BE2C (cell line): ENCODE data around the gene TUB. TPM values are rescaled to one million over a fixed set of nuclear protein-coding genes. Genes with fewer than 3 reads are reported as not detected.

Experiments used
- DNase-seq: peaks from one replicate; pipeline ENCODE4 v3.0.0-alpha.2; 2020
- H3K27me3 ChIP-seq: fragments of 250-450 bp; sonication (Bioruptor Pico); 2 replicates; pipeline ENCODE4 v1.5.1; 2020; ENCODE audit warnings: mild to moderate bottlenecking
- H3K36me3 ChIP-seq: fragments of 250-450 bp; sonication (Bioruptor Pico); 2 replicates; pipeline ENCODE4 v1.5.1; 2020; ENCODE audit warnings: mild to moderate bottlenecking
- H3K4me1 ChIP-seq: fragments of 250-450 bp; sonication (Bioruptor Pico); 2 replicates; pipeline ENCODE4 v1.5.1; 2020
- H3K4me3 ChIP-seq: 2 replicates; pipeline ENCODE4 v1.5.1; 2011; ENCODE audit warnings: low read depth, low read length
- H3K9me3 ChIP-seq: fragments of 250-450 bp; sonication (Bioruptor Pico); 2 replicates; pipeline ENCODE4 v1.5.1; 2020
- polyA plus RNA-seq: library from polyadenylated mRNA; unstranded; fragments of >200 nt; gene quantifications from one replicate; pipeline ENCODE4 v1.2.1, GENCODE V29; 2012; ENCODE audit warnings: low read depth, missing spikeins; ENCODE audit not compliant: insufficient read length, insufficient read depth
- TF ChIP-seq, protein P1 (sequence below): IDR thresholded peaks from 2 replicates; pipeline ENCODE4 v1.5.1; 2012; ENCODE audit warnings: mild to moderate bottlenecking, low read depth, low read length

TUB gene, protein sequence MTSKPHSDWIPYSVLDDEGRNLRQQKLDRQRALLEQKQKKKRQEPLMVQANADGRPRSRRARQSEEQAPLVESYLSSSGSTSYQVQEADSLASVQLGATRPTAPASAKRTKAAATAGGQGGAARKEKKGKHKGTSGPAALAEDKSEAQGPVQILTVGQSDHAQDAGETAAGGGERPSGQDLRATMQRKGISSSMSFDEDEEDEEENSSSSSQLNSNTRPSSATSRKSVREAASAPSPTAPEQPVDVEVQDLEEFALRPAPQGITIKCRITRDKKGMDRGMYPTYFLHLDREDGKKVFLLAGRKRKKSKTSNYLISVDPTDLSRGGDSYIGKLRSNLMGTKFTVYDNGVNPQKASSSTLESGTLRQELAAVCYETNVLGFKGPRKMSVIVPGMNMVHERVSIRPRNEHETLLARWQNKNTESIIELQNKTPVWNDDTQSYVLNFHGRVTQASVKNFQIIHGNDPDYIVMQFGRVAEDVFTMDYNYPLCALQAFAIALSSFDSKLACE
- polyA plus RNA-seq: 17.7 TPM

DNA sequence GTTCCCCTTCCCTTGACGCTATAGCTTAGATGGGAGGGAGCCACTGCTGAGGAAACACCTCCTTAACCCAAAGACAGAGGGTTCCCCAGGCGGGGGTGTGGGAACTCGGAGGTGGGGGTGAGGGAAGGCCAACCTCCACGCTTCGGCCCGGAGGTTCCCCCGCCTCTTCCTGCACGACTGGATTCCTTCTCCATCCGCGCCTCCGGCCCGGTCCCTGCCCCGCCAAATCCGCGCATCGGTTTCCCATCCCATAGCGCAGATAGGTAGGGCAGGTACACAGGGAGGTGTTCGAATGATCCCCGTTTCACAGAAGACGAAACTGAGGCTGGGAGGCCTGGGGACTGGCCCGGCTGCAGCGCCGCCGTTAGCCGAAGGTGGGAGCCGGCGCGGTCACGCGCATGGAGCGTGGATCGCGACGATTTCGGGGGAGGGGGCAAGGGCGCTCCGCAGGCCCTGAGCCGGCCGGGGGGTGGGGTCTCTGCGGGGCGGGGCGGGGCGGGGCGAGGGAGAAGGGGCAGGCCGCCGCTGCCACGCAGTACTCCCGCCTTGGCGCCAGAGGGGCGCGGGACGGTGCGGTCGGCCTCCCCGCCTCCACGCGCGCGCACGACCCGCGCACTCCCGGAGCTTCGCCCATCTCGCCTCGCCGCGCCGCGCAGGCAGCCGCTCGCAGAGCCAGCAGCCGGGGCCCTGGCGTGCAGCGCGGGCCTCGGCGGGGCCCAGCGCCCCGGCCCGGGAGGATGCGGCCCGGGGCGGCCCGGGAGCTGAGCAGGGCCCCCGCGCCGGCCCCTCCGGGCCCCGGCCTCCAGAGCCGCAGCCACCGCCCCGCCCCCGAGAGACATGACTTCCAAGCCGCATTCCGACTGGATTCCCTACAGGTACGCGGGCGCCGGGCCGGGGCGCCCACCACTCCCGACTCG lies at the start of gene TUB:
Gene TUB (plus strand): TSS at position 538 of the 917 bp plus-strand sequence. CDS start 300 bp downstream, at position 838.
- Histone ChIP-seq H3K27me3 (no peaks in the 10 kb centered on the region), H3K36me3 (no peaks in the 10 kb centered on the region; the same call in 1 of the 2 replicates), H3K4me3 (peak within 1 kb of the TSS; percentile 76), H3K4me1 (peaks cover 10% of the 10 kb centered on the region), H3K9me3 (no peaks in the 10 kb centered on the region)
- TF ChIP-seq, protein P1, sequence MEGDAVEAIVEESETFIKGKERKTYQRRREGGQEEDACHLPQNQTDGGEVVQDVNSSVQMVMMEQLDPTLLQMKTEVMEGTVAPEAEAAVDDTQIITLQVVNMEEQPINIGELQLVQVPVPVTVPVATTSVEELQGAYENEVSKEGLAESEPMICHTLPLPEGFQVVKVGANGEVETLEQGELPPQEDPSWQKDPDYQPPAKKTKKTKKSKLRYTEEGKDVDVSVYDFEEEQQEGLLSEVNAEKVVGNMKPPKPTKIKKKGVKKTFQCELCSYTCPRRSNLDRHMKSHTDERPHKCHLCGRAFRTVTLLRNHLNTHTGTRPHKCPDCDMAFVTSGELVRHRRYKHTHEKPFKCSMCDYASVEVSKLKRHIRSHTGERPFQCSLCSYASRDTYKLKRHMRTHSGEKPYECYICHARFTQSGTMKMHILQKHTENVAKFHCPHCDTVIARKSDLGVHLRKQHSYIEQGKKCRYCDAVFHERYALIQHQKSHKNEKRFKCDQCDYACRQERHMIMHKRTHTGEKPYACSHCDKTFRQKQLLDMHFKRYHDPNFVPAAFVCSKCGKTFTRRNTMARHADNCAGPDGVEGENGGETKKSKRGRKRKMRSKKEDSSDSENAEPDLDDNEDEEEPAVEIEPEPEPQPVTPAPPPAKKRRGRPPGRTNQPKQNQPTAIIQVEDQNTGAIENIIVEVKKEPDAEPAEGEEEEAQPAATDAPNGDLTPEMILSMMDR: no peak
- peak; percentile 54 for DNase-seq

DNA sequence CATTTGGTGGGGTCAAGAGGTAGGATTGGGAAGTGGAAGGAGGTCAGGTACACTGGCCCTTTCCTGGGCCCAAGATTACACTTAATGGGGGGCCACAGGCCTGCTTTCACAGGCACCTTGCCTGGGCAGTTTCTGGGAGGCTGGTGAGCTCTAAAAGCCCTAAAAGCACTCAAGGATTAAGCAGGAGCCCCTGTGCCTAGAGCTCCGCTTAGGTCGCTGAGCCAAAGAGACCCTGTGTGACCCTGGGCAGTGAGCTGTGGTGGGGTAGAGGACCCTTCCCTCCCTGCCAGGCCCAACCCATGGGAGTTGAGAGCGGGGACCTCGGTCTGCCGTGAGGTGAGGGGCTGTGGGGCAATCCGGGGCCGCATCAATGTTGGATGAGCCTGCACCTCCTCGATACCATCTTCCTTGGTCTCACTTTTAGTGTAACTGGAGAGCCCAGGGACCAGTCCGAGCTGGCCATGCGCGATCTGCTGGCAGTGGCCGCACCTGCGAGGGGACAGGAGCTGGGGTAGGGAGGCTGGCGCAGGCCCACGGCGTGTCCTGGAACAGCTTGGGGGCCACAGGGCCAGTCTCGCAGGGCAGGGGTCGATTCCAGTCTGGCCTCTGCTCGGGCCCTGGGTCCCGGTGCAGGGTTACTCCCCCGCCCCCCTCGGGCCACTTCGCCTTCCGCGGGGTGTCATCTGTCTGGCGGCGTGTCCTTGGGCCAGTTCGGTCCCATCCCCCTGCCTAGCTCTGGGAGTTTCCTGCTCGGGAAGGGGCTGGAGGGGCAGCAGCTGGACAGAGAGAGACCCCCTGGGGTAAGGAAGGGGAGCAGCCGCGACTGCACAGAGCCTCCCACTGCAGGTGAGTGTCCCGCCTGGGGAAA lies 49.5 kb upstream of the TUB start:
- Histone ChIP-seq H3K4me1 (peaks cover 31% of the 10 kb centered on the region), H3K9me3 (no peaks in the 10 kb centered on the region), H3K36me3 (no peaks in the 10 kb centered on the region), H3K27me3 (no peaks in the 10 kb centered on the region), H3K4me3 (no peak overlapping the region)
- DNase-seq: no peak
- TF ChIP-seq, protein P1: no peak

DNA sequence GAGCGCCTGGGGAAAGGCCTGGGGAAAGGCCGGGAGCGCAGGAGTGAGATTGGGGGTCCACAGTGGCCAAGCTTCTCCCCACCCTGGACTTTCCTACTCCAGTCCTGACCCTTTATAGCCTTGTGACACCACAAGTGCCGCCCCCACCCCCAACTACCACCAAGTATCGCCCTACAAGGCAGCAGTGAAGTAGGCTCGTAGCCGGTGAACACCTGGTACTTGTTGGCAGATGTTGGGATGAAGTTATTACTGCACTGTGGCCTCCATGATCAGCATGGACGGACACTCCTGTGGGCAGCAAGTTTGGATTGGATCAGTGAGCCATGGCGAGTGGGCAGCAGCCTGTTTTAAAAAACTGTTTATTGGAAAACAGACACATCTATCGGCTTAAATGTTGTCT lies 48.9 kb upstream of the TUB start:
- H3K4me3 ChIP-seq: no peak overlapping the region
- H3K36me3 ChIP-seq: no peaks in the 10 kb centered on the region
- H3K9me3 ChIP-seq: no peaks in the 10 kb centered on the region
- DNase-seq: no peak
- H3K27me3 ChIP-seq: no peaks in the 10 kb centered on the region
- H3K4me1 ChIP-seq: peaks cover 31% of the 10 kb centered on the region
- TF ChIP-seq, protein P1: no peak

DNA sequence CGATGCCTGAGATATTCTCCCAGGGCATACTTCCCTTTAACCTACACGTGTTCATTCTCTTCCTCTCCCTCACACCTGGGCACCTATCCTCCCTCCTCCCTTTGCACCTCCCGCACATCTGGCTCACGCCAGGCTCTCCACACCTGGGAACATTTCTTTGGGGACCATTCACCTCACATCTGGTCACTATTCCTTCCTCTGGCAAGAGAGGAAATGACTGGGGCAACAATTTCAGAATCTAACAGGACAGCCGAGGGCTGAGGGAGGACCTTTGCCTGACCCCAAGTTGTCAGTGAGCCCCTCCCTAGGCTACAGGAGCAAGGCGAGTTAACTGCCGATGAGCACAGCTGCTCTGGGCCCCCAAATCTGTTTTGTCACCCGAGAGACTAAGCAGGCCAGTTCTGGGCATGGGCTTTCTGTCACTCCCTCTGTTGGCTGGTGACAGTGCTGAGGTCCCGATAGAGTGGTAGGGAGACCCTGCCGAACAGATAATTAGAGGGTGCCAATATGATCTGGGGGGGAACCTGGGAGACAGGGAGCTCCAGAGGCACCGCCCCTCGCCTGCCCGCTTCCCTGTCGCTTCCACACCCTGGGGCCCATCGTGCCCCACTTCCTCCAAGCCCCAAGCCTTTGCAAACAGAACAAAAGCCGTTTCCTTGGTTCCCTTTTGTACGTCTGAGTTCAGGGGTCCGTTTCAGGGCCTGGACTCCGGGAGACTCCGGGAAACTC lies 48.3 kb upstream of the TUB start:
- DNase-seq: no peak
- TF ChIP-seq, protein P1: no peak
- H3K9me3 ChIP-seq: no peaks in the 10 kb centered on the region
- H3K4me1 ChIP-seq: peaks cover 31% of the 10 kb centered on the region
- no peaks in the 10 kb centered on the region for H3K27me3 ChIP-seq
- H3K36me3 ChIP-seq: no peaks in the 10 kb centered on the region
- H3K4me3 ChIP-seq: no peak overlapping the region
